B cell (primary cell): Measurements from ENCODE around the gene LIF.

Source experiments
- CTCF ChIP-seq: fragments of 200-600 bp; IDR thresholded peaks from one replicate; pipeline ENCODE4 v1.8.0; 2022; ENCODE audit warnings: antibody characterized with exemption, mild to moderate bottlenecking
- EZH2 ChIP-seq: IDR thresholded peaks from 2 replicates; pipeline ENCODE4 v1.6.1; 2012; ENCODE audit warnings: borderline replicate concordance, low read depth, mild to moderate bottlenecking, moderate library complexity, low read length; ENCODE audit not compliant: insufficient read depth, poor library complexity, severe bottlenecking

- TF ChIP-seq CTCF (no peak), EZH2 (no peak)
These were observed 14.1 kb upstream of the LIF start for GRCh38 chr22:30260682-30261081.
